Right lobe of liver (tissue), 6 donors: ENCODE results near the gene CCM2. TPM values are rescaled to one million over a fixed set of nuclear protein-coding genes. Genes with fewer than 3 reads are reported as not detected.

Source experiments
- ATAC-seq, 4 donors: fragments of 200-7000 bp; cut with Tn5 transposase; one replicate each; pipeline ENCODE4 v1.9.1; 2020; ENCODE audit warnings: mild to moderate bottlenecking in 4 of 4, moderate library complexity in 4 of 4
- DNase-seq, 3 donors: peaks; one replicate each; pipeline ENCODE4 v3.0.0-alpha.2; 2020
- H3K27ac ChIP-seq, 3 donors: fragments of 200-600 bp; one replicate each; pipeline ENCODE4 v1.8.0; 2022
- H3K27me3 ChIP-seq, 2 donors: fragments of 200-600 bp; one replicate each; pipeline ENCODE4 v1.8.0; 2022
- H3K36me3 ChIP-seq, 4 donors: fragments of 200-600 bp; sonication (generic) in 1 of 4; one replicate each; pipeline versions ENCODE4 v1.5.1 to v1.8.0; 2017 to 2022; ENCODE audit warnings: control low read depth in 1 of 4
- H3K4me1 ChIP-seq, 4 donors: fragments of 200-600 bp; sonication (generic) in 1 of 4; one replicate each; pipeline versions ENCODE4 v1.5.1 to v1.8.0; 2017 to 2022; ENCODE audit warnings: control low read depth in 1 of 4
- H3K4me3 ChIP-seq, 3 donors: fragments of 200-600 bp; one replicate each; pipeline ENCODE4 v1.8.0; 2022
- H3K9me3 ChIP-seq, 4 donors: fragments of 200-600 bp; sonication (generic) in 1 of 4; one replicate each; pipeline versions ENCODE4 v1.5.1 to v1.8.0; 2017 to 2022; ENCODE audit warnings: control low read depth in 1 of 4
- POLR2A ChIP-seq: fragments of 450-650 bp; IDR thresholded peaks from one replicate; pipeline ENCODE4 v1.6.1; 2017; ENCODE audit warnings: antibody characterized with exemption, mild to moderate bottlenecking
- WGBS: methylation state at CpG from one replicate; pipeline ENCODE4 v1.1.6; 2018; ENCODE audit warnings: low coverage, low lambda C conversion rate; ENCODE audit not compliant: insufficient coverage; ENCODE audit errors: missing lambda C conversion rate; 5-methylcytosine and 5-hydroxymethylcytosine counted together
- intact Hi-C, 2 donors: fragments of 100-400 bp; cut with DNase I; formaldehyde crosslinking; loops; one replicate each; pipeline versions ENCODE4 v1.11.2 to v1.14.1; 2022
- total RNA-seq, 6 experiments: library from RNA; depleted of rRNA in 2 of 6; stranded (reverse); fragments of >200 nt in 2 of 6; fragmentation: NEBNext Ultra II Directional in 3 of 6; extraction: Animal tissue kit (Norgen Biotek cat#: 25700) in 3 of 6; gene quantifications; one replicate each; pipeline versions ENCODE4 v1.1.0 to v1.2.4, GENCODE V29; 2016 to 2023
- TF ChIP-seq, protein P1 (sequence below), 4 donors: fragments of 200-600 bp in 3 of 4; fragments of 450-650 bp in 1 of 4; IDR thresholded peaks; one replicate each; pipeline versions ENCODE4 v1.5.1 to v1.8.0; 2016 to 2022; ENCODE audit warnings: antibody characterized with exemption in 4 of 4, mild to moderate bottlenecking in 2 of 4
- donor health status: DM: no; HTN: yes; CAD: no.
- donor health status: DM: no; HTN: no; CAD: no.
- donor health status: DM: no; HTN: no; CAD: no.
- donor health status: DM: no; HTN: yes; CAD: no.
- donor health status: DM: no; HTN: yes; CAD: no.

Gene CCM2
- total RNA-seq, 6 experiments from 2014 or later, result 29.4 to 70.7 (median 37.9) TPM

DNA sequence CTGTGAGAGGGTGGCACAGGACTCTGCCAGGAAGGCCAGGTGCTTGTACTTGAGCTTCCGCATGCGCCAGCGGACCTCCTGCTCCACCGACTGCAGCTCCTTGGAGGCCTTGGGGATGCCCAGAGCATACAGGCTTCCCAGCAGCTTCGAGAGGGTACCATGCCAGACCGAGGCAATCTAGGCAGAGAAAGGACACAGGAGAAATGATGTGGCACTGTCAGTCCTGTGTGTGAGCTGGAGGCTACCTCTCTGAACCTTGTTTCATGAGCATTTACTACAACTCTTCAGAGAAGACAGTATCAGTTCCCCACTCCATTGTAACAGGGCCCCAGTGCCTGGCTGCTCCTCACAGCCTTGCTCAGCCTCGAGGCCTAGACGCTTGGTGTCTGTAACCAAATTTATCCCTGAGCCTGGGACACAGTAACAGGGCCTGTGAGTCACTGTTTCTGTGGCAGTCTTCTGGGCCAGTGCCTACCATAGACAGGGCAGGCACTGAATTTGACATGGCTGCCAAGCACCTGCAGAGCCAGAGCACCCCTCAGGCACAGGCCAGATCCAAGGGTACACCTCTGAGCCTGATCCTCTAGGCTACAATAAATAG, 105.7 kb downstream of the CCM2 start:
- Histone ChIP-seq H3K4me3 (no peak overlapping the region), H3K9me3 (no peaks in the 10 kb centered on the region), H3K4me1 (peaks cover 0 to 20% (median 4%) of the 10 kb centered on the region in 4 donors), H3K27me3 (no peaks in the 10 kb centered on the region), H3K27ac (no peak overlapping the region), H3K36me3 (peaks cover 16 to 85% (median 57%) of the 10 kb centered on the region in 4 donors)
- no peak for ATAC-seq
- TF ChIP-seq POLR2A, result no peak
- TF ChIP-seq, protein P1, sequence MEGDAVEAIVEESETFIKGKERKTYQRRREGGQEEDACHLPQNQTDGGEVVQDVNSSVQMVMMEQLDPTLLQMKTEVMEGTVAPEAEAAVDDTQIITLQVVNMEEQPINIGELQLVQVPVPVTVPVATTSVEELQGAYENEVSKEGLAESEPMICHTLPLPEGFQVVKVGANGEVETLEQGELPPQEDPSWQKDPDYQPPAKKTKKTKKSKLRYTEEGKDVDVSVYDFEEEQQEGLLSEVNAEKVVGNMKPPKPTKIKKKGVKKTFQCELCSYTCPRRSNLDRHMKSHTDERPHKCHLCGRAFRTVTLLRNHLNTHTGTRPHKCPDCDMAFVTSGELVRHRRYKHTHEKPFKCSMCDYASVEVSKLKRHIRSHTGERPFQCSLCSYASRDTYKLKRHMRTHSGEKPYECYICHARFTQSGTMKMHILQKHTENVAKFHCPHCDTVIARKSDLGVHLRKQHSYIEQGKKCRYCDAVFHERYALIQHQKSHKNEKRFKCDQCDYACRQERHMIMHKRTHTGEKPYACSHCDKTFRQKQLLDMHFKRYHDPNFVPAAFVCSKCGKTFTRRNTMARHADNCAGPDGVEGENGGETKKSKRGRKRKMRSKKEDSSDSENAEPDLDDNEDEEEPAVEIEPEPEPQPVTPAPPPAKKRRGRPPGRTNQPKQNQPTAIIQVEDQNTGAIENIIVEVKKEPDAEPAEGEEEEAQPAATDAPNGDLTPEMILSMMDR (IDR thresholded peaks at IDR 0.05), result no peak
- WGBS, result no CpG with 5 or more reads among the region's 8 CpGs
- DNase-seq, result no peak
- intact Hi-C loops, result no loop called here

DNA sequence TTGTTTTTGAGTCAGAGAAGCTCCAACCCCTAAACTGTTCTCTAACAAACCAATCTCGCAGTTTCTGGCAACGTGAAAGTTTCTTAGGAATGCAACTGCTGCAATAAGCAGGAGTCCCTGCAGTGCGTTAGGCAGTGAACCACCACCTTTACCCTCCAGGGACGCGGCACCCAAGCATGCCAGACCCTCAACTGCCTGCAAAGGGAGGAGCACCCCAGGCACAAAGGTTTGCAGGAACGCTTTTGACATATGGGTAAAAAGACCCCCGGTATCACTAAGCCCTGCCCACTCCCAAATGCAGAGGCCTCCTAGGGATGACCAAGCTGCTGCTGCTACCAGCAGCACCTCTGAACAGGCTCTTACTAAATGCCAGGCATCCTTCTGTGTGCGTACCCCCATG, 106.8 kb downstream of the CCM2 start:
- peaks cover 0 to 20% (median 4%) of the 10 kb centered on the region in 4 donors for H3K4me1 ChIP-seq

DNA sequence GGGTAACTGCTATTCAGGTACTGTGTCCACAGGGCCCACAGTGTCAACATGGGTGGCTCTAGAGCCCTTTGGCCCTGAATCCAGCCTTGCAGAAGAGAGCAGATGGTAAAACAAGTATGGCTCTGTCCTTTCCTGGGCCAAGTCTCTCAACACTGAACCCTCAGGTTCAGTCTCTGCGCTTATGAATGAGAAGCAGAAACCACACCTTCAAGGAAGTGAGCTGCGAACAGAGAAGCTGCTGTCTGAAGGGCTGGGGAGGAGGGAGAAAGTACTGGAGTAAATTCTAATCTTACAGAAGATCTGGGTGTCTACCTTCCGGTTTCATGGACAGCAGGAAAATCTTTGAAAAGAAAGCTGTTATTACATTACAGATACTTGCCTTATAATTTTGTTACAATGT, 107.4 kb downstream of the CCM2 start:
- no peak for TF ChIP-seq POLR2A
- TF ChIP-seq, protein P1 (IDR thresholded peaks at IDR 0.05), result no peak
- no peak for ATAC-seq
- no peaks in the 10 kb centered on the region for H3K27me3 ChIP-seq
- no peak for DNase-seq
- 65% methylated on average over 3 of the region's 3 CpGs for WGBS
- H3K4me3 ChIP-seq, result no peak overlapping the region
- H3K27ac ChIP-seq, result no peak overlapping the region
- H3K36me3 ChIP-seq, result peaks cover 12 to 68% (median 44%) of the 10 kb centered on the region in 4 donors
- H3K9me3 ChIP-seq, result no peaks in the 10 kb centered on the region
- intact Hi-C loops, result no loop called here
- H3K4me1 ChIP-seq, result peaks cover 0 to 20% (median 4%) of the 10 kb centered on the region in 4 donors

More for the DNA sequence above, 106.8 kb downstream of the CCM2 start:
- WGBS, result 85% methylated on average over 5 of the region's 8 CpGs
- Histone ChIP-seq H3K27ac (no peak overlapping the region), H3K27me3 (no peaks in the 10 kb centered on the region), H3K9me3 (no peaks in the 10 kb centered on the region), H3K36me3 (peaks cover 16 to 73% (median 48%) of the 10 kb centered on the region in 4 donors), H3K4me3 (no peak overlapping the region)
- intact Hi-C loops, result no loop called here
- DNase-seq (no peak), ATAC-seq (no peak)
- TF ChIP-seq, protein P1 (IDR thresholded peaks at IDR 0.05), result no peak
- no peak for TF ChIP-seq POLR2A

DNA sequence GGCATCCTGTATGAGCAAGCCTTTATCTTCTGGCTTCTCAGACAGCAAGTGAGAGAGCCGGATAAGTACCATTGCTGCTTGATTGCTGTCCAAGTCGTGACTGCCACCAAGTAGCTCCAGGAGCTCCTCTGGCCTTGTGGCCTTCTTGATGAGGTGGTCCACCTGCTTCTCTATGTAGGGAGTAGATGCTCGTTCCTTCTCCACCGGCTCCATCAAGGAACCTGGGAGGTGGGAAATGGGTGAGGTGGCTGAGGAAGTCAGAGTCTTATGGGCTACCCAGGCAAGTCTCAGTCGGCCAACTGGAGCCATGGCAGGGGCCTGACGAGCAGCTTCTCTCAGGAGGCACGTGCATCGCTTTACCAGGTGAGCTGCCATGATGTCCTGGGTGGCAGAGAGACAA, 108.9 kb downstream of the CCM2 start:
- no peak overlapping the region for H3K4me3 ChIP-seq
- H3K9me3 ChIP-seq, result no peaks in the 10 kb centered on the region
- H3K27ac ChIP-seq, result no peak overlapping the region
- intact Hi-C loops, result no loop called here
- no peak for TF ChIP-seq POLR2A
- TF ChIP-seq, protein P1 (IDR thresholded peaks at IDR 0.05), result no peak
- H3K27me3 ChIP-seq, result no peaks in the 10 kb centered on the region
- ATAC-seq, result no peak
- WGBS, result 100% methylated on average over 2 of the region's 8 CpGs
- peaks cover 0 to 20% (median 4%) of the 10 kb centered on the region in 4 donors for H3K4me1 ChIP-seq
- peaks cover 6 to 53% (median 34%) of the 10 kb centered on the region in 4 donors for H3K36me3 ChIP-seq
- no peak for DNase-seq
